HG02938 (cell line): Measurements from ENCODE around the gene TMPRSS6.
"Not testable (repeated sequence)": the region's sequence is repeated elsewhere in the genome, so short reads cannot be mapped to it uniquely, and the experiment has no call there.

Experiments used
- ATAC-seq: cut with Tn5 transposase; IDR thresholded peaks from one replicate; pipeline ENCODE4 v1.9.1; 2021; ENCODE audit warnings: mild to moderate bottlenecking, moderate library complexity; ENCODE audit not compliant: unreplicated experiment

Gene TMPRSS6

DNA sequence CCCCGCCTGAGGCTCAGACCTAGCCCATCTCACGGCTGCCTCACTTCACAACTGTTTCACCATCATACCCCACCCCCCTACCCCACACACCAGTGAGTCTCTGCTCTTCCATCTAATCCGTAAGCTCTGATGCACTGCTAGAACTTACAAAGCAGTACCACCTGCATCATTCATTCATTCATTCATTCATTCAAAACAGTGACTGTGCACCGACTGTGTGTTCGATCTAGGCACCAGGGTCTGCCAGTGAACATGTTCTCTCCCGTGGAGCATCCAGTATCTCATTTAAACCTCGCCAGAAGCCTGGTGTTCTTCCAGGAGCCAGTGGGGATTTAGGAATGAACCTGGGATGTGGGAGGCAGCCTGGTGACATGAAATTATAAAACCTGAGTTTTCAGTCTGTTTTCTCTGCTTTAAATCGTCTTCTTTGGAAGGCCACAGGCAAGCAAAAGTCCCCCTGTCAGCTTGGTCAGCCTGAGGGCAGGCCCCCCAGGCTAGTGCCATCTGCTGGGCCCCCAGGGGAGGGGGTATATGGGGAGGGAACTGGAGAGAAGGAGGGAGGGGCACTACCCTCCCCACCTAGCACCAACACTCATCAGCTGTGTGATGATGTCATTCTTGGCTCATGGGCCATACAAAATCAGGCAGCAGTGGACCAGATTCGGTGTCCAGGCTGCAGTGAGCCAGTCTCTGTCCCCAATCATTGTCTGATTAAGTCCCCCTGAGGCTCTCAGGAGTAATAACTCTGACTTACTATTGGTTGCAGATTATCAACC is 18.4 kb downstream of the TMPRSS6 start:
- no peak for ATAC-seq

DNA sequence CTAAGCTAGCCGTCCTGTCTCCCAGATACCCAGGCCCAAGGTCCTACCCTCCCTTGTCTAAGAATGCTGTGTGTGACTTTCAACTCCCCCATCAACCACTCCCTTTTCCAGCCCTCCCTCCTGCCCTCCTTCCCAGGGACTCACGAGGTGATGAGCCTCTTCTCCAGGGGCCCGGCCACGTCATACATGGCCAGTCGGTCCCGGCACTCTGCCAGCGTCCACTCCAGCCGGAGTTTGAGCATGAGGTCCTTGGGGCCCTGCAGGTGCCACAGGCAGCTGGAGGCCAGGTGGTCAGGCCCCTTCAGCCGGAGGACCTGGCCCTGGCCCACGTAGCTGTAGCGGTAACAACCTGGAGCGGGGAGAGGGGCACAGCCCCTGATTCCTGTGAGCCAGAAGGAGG is 20.1 kb downstream of the TMPRSS6 start:
- ATAC-seq, result no peak

DNA sequence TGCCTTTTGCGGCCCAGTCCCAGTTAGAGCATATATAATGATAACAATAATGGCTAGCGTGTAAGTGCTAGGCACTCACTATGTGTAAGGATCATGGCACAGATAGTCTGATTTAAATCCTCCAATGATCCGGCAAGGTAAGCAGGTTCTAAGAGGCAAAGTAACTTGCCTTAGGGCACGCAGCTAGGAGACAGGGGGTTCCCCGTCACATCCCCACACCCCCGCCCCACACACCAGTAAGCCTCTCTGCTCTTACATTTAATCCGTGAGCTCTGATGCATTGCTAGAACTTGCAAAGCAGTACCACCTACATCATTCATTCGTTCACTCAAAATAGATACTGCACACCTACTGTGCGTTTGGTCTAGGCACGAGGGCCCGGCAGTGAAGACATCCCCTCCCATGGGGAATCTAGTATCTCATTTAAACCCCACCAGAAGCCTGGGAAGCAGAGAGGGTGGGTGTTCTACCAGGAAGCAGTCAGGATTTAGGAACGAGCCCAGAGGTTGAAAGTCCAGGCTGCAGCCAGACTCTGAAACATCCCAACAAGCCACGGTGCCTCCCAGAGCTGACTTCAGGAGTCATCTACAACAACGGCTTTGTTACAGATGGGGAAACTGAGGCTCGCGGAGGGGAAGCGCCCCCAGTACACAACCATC is 20.6 kb downstream of the TMPRSS6 start:
- no peak for ATAC-seq

DNA sequence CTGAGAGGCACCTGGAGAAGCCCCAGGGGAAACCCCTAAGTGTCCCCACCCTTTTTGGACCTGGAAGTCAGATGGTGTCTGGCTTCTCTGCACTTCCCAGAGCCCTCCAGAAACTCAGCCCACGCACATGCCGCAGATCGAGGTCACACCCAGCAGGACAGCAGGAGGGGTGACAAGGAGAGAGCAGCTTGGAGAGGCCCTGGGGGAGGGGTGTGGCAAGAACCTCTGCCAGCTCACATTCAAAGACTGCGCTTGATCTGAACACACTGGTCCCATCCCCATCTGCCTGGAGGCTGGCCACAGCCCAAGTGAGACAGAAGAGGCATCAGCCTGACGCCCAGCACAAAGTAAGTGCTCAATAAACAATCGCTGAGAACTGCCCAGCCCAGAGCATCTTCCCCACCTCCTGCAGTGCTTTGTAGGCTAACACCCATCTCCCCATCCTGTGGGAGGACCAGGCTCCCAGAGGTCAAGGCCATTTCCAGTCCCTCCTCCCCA is 21.4 kb downstream of the TMPRSS6 start:
- ATAC-seq, result no peak

DNA sequence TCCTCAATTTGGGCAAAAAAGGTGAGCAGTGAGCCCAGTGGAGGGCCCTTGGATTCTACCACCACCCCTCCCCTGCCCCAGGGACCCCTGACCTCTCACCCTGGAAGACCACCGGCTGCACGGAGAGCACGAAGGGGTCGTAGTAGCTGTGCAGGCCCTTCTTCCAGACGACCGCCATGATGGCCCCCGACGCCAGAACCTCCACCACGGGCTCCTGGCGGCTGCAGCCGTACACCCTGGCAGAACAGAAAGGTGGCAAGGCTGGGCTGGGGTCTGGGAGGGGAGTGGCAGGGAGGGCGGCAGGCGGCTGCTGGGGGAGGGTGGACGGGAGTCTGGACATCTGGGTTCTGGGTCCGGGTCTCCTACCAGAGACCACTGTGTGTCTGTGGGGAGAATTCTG is 23.3 kb downstream of the TMPRSS6 start:
- ATAC-seq, result no peak

DNA sequence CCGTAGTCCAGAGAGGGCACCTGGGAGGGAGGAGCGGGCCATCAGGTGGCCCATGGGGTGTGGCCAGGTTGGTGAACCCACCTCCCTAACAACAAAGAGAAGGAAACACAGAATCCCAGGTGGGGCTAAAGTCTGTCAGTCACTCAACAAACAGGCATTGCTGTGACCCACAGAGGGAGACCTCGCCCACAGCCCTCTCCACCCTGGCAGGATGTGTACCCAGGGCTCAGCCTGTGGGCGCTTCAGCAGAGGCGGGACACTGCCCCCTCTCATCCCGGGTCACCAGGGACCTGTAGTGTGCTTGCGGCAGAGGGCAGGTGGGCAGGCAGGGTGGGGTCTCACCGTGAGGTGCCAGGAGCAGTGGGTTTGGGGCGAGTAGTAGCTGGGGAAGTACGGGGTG is 25.1 kb downstream of the TMPRSS6 start:
- no peak for ATAC-seq

DNA sequence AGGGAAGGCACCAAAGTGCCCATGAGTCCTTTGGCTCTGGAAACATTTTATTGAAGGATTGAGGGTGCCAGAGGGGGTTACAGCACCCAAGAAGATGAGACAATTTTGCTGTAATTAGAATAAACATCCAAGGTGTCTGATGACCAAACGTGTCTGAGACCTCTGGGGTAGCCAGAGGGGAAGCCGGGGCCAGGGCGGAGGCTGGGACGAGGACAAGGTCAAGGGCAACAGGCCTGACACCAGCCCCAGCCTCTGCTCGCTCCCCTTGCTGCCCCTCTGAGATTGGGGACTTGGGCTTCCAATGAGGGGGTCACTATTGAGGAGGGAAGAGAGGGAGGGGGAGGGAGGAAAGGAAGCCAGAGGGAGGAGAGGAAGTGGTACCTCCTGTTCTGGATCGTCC is 25.6 kb downstream of the TMPRSS6 start:
- no peak for ATAC-seq

DNA sequence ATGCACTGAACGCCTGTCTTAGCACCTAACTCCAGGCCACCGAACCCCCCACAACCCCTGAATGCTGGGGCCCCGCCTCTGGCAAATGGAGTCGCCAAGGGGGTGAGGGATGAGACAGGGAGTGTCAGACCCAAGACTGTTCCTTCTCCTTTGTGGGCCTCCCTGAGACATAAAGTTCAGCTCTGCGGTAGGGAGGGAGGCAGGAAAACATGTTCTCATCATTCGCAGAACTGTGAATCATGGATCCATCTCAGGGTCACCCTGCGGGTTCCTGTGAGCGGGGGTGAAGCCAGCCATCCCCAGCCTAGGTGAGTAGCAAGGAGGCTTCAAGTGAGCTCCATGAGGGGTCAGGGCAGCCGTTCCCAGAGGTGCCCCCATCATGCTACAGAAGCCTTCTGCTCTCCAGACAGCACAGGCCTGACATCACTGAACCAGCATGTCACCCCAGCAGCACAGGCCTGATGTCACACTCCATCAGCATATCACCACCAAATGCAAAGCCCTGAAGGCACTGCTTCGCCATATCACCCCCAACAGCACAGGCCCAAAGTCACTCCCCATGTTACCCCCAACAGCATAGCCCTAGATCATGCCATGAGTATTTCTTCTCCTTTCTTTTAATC is 27.2 kb downstream of the TMPRSS6 start:
- no peak for ATAC-seq

DNA sequence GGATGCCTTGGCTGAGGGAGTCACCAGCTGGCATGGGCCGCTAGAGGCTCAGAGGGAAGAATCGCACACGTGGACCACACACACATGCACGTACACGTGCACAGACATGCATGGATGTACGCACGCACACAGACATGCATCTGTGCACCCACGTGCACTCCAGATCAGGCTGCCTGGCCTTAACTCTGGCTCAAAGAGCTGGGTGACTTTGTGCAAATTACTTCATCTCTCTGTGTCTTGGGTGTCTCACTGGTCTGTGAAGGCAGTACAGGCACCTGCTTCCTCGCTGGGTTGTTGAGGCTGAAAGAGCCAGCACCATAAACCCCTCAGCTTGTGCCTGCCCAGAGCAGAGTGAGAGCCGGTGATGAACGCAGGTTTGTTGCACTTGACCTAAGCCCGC is 28.7 kb downstream of the TMPRSS6 start:
- no peak for ATAC-seq

DNA sequence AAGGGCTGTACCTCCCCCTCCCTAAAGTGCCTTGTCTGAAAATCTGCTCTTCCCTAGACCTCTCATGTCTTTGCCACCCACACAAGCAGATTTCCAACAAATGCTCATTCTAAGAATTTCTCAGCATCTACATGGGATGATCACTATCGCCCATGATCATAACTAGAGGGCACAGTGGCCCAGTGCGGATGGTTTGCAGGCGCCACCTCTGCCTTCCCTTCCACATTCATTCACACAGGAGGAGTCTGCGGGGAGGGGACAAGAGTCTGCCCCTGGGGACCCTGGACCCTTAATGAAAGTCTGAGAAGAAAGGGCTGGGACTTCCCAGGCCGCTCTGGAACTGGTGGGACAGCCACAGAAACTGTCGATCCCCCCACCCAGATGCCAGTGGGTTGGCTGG is 29.1 kb downstream of the TMPRSS6 start:
- no peak for ATAC-seq

DNA sequence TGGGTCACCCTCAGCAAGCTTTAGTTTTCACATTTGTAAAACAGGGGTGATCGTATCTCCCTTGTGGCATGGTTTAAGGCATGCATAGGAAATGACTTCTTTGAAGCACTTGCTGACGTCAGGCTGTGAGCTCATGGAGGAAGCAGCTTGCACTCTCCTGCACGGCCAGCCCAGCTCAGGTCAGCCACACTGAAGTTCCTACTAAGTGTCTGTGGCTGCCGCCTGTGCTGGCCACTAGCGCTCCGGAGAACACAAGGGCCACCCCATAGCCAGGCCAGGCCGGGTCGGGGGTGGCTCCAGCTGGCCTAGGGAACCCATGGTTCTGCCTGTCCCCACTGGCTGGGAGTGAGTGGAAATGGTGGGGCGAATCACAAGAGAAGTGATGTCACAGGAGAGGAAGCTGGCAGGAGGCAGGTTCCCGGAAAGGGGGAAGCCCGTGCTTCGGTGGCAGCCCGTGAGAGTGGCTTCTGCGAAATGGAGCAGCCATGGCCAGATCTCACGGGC is 29.8 kb downstream of the TMPRSS6 start:
- ATAC-seq, result no peak

DNA sequence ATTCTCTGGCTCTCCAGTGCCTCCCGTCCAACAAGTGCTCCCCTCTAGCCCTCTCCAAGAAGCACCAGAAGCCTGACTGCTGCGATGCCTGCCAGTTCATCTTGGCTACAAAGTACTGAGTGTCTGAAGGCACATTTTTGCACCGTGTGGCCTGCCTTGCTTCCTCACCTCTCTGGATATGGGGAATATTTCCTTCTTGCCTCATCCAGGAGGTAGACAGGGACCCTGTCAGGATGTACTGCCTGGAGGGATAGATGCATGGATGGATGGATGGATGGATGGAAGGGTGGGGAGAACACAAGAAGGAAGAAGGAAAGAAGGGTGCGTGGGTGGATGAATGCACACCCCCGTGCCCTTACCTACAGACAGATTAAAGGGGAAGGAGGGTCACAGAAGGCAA is 30.4 kb downstream of the TMPRSS6 start:
- ATAC-seq, result no peak

DNA sequence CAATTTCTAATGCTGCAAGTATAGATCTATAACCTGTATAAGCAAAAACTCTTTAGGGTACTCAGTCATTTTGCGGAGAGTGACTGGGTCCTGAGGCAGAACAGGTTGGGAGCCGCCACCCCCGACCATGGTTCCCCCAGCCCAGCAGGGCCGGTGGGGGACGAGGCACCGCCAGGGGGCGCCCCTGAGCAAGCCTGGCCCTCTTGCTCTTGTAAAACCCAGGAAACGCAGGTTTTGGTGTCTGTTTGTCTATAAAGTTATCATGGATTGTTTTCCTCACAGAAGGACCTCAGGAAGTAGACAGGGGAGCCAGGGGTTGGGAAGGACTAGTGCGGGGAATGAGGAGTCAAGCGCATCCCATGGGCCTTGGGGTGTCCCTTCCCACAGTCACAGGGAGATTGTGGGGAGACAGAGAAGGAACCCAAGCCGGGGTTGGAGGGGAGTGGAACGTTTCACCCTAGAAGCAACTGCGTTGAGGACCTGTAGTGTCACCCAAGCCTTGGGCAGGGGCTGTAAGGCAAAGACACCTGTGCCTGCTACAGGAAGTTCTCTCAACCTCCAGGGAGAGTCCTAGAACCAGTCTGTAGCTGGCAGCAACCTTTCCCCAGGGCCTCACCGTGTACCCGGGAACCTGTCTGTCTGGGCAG is 31.6 kb downstream of the TMPRSS6 start:
- ATAC-seq, result no peak

DNA sequence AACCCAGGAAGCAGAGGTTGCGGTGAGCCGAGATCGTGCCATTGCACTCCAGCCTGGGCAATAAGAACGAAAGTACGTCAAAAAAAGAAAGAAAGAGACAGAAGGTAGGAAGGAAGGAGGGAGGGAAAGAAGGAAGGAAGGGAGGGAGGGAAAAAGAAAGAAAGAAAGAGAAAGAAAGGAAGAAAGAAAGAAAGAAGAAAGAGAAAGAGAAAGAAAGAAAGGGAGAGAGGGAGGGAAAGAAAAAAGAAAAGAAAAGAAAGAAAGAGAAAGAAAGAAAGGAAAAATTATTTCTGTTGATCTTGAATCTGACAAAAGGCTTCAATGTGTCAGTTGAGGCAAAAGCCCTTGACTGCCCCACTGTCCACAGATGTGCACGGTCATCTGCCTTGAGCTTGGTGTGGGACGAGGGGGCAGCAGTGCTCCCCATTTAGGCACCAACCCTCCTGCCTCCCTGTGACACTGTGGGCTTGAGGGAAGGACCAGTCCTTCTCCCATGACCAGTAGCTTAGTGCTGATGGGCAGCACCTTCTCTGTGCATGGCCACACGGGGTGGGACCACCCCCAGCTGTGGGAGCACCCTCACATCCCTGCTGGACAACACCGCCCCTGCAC is 33.6 kb downstream of the TMPRSS6 start:
- no peak for ATAC-seq

DNA sequence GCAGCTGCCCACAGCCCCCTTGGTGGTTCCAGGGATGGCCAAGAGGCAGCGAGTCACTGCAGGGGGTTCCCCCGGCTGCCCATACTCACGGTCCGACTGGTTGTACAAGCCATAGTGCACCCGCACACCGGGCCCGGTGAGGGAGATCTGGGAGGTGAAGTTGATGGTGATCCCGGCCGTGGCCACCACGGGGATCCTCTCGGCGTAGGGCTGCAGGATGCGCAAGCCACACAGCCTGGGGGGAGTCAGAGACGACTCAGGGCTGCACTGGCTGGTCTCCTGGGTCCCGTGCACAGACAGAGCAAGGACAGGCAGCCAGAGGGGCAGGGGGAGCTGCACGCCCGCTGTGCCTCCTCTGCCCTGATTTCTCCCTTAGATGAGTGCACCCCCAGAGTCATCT is 34.5 kb downstream of the TMPRSS6 start:
- no peak for ATAC-seq

DNA sequence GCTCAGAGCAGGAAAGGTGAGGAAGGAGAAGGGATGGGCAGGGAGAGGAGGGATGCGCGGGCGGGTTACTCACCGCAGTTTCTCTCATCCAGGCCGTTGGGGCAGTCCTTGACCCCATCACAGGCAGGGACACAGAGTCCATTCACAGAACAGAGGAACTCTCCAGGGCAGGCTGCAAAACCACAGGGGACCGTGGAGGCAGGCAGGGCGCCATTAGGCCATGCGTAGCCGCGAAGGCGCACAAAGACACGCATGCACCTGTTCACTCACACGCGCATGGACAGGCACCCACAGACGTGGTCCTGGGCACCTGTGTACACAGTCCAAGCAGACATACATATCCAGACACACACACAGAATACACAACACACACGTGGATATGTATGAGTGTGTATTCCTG is 35.0 kb downstream of the TMPRSS6 start:
- no peak for ATAC-seq

DNA sequence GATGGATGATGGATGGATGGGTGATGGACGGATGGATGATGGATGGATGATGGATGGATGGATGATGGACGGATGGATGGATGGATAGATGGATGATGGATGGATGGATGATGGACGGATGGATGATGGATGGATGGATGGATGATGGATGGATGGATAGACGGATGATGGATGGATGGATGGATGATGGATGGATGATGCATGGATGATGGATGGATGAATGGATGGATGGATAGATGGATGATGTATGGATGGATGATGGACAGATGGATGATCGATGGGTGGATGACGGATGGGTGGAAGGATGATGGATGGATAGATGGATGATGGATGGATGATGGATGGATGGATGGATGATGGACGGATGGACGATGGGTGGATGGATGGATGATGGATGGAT is 36.8 kb downstream of the TMPRSS6 start:
- no peak for ATAC-seq

DNA sequence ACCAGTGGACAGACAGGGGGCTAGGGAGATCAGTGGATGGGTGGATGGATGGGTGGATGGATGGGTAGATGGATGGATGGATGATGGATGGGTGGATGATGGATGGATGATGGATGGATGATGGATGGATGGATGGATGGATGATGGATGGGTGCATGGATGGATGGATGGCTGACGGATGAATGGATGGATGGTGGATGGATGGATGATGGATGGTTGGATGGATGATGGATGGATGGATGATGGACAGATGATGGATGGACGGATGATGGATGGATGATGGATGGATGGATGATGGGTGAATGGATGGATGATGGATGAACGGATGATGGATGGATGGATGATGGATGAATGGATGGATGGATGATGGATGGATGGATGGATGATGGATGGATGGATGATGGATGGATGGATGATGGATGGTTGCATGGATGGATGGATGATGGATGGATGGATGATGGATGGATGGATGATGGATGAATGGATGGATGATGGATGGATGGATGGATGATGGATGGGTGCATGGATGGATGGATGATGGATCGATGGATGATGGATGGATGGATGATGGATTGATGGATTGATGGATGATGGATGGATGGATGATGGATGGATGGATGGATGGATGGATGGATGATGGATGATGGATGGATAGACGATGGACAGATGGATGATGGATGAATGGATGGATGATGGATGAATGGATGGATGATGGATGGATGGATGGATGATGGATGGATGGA is 37.5 kb downstream of the TMPRSS6 start:
- ATAC-seq, result not testable (repeated sequence)

DNA sequence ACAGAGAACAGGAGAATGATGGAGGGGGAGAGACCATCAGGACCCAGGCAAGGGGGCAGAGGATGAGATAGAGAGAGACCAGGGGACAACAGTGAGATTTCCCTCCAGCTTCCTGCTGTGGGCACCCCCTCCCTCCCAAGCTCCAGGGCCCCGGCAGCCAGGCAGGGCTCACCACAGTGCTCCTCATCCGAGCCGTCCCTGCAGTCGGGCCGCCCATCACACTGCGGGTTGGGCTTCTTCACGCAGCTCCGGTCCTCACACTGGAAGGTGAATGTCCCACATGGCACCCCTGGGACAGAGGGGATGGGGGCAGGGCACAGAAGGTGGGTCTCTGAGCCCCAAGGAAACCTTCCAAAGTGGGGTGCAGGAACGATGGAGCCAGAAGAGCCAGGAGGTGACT is 38.8 kb downstream of the TMPRSS6 start:
- ATAC-seq, result no peak

DNA sequence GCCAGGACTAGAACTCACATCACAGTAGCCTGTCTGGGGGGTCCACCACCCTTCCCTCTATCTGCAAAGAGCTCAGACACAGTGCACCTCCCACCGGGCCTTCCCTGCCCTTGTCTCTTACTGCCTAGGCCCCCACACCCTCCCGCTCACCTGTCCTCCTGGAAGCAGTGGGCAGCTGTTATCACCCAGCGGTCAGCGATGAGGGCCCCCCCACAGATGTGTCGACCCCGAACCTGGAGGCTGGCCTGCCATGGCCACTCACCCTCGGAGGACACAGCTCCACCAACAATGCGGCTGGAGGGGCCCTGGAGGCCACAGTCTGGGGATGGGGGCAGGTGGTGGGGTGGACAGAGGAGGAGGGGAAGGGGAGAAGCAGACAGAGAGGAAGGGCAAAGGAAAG is 39.2 kb downstream of the TMPRSS6 start:
- ATAC-seq, result no peak
